ENCODE results near the gene NPM3. TPM values are rescaled to one million over a fixed set of nuclear protein-coding genes. Genes with fewer than 3 reads are reported as not detected.

Gene NPM3
- total and polyA plus RNA-seq, 5 donors: 5.0 to 10.7 (median 5.8) TPM

DNA sequence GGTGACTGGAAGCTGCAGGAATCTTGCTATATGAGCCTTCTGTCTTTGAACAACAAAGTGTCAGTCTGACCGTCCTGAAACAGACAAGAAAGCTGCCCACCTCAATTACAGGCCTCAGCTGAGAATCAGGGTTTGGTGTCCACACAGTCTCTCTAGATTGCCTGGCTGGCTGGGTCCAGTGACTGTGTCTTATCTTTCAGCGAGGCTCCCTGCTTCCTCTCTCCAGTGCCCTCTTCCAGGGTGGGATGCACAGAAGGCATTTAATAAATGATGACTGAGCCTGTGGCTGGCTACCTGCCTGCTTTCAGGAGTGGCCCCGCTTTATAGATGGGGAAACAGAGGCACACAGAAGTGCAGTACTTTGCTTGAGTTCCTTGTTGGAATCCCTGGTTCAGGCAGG, 34.8 kb downstream of the NPM3 start:
- Histone ChIP-seq H3K4me3 (ENCODE audit: low read length) (no peak overlapping the region), H3K4me1 (ENCODE audit: control insufficient read depth, insufficient read depth, low read length) (no peaks in the 10 kb centered on the region), H3K27me3 (ENCODE audit: control insufficient read depth, insufficient read depth) (no peaks in the 10 kb centered on the region), H3K9me3 (ENCODE audit: control insufficient read depth, low read length) (no peaks in the 10 kb centered on the region), H3K27ac (ENCODE audit: low read length) (no peak overlapping the region)
- ATAC-seq: no peak
- 69% methylated on average over 3 of the region's 3 CpGs for WGBS
- no peak for DNase-seq
- intact Hi-C loops (cut with DNase I): no loop called here

DNA sequence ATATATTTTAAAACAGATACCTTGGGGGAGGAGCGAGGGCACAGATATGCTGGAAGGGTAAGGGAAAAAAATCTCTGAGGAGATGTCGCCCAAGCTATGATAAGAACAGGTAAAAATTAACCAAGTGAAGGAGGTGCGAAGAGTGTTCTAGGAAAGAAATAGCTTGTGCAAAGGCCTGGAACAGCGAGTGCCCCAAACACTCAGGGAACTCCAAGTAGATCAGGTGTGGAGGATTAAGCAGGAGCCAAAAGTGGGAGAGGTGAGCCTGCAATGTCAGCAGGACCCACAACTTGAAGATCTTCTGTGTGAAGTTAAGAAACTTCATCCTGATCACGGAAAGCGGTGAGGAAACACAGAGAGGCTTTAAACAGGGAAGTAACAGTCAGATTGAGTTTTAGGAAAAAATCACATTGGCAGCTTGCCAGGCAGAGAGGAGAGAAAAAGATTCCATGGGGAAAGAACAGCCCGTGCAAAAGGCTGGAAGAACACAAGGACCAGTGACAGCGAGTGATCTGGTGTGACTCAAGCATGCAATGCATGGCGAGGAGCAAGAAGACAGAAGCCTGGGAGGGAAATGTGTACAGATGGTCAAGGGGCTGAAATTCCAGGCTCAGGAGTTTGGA, 38.1 kb downstream of the NPM3 start:
- ATAC-seq (no peak), DNase-seq (no peak)
- Histone ChIP-seq H3K27ac (ENCODE audit: low read length) (no peak overlapping the region), H3K4me1 (ENCODE audit: control insufficient read depth, insufficient read depth, low read length) (no peaks in the 10 kb centered on the region), H3K4me3 (ENCODE audit: low read length) (no peak overlapping the region), H3K27me3 (ENCODE audit: control insufficient read depth, insufficient read depth) (no peaks in the 10 kb centered on the region), H3K9me3 (ENCODE audit: control insufficient read depth, low read length) (no peaks in the 10 kb centered on the region)
- intact Hi-C loops (cut with DNase I): no loop called here
- WGBS: 62% methylated on average over 9 of the region's 9 CpGs

DNA sequence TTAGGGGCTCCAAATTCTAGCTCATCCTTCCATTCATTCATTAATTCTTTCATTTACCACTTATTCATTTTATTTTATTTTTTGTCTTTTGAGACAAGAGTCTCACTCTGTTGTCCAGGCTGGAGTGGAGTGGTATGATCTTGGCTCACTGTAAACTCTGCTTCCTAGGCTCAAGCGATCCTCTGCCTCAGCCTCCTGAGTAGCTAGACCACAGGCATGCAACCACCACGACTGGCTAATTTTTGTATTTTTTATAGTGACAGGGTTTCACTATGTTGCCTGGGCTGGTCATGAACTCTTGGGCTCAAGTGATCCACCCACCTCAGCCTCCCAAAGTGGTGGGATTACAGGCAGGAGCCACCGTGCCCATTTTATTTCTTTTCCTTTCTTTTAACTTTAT, 39.0 kb downstream of the NPM3 start:
- intact Hi-C loops (cut with DNase I): no loop called here
- Histone ChIP-seq H3K4me3 (ENCODE audit: low read length) (no peak overlapping the region), H3K9me3 (ENCODE audit: control insufficient read depth, low read length) (no peaks in the 10 kb centered on the region), H3K4me1 (ENCODE audit: control insufficient read depth, insufficient read depth, low read length) (no peaks in the 10 kb centered on the region), H3K27ac (ENCODE audit: low read length) (no peak overlapping the region), H3K27me3 (ENCODE audit: control insufficient read depth, insufficient read depth) (no peaks in the 10 kb centered on the region)
- WGBS: 78% methylated on average over 3 of the region's 3 CpGs
- no peak for DNase-seq
- no peak for ATAC-seq

DNA sequence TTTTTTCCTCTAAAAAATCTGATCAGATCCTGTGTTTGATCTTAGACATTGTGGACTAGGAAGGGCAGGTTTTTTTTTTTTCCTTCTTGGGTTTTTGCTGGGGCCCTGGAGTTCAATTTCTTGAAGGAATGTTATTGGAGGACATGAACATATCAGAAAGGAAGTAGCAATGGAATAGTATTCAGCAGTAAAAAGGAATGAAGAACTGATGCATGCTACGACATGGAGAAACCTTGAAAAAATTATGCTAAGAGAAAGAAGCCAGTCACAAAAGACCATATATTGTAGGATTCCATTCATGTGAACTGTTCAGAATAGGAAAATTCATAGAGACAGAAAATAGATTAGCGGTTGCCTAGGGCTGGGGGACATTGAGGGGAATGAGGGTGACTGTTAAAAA, 41.3 kb downstream of the NPM3 start:
- Histone ChIP-seq H3K4me1 (ENCODE audit: control insufficient read depth, insufficient read depth, low read length) (no peaks in the 10 kb centered on the region), H3K9me3 (ENCODE audit: control insufficient read depth, low read length) (no peaks in the 10 kb centered on the region), H3K4me3 (ENCODE audit: low read length) (no peak overlapping the region), H3K27ac (ENCODE audit: low read length) (no peak overlapping the region), H3K27me3 (ENCODE audit: control insufficient read depth, insufficient read depth) (no peaks in the 10 kb centered on the region)
- no peak for DNase-seq
- intact Hi-C loops (cut with DNase I): no loop called here
- 47% methylated on average over 2 of the region's 2 CpGs for WGBS
- ATAC-seq: no peak

DNA sequence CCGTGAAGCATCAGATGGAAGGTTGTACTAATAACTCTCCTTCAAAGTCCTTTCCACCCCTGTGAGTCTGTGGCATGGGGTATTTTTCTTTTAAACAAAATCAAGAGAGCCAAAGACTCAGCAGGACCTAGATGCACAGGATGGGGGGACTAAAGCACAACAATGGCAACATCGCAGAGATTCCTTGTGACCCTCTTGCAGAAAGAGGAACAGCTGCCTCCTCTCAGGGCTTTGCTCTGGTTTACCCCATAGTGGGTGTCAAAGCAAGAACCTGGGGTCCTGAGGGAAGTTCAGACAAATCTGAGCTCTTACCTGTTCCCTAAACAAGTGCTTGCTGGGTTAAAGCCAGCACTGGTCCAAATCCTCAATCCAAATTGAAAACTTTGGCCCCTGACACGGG, 46.6 kb downstream of the NPM3 start:
- Histone ChIP-seq H3K4me3 (ENCODE audit: low read length) (no peak overlapping the region), H3K27ac (ENCODE audit: low read length) (no peak overlapping the region), H3K4me1 (ENCODE audit: control insufficient read depth, insufficient read depth, low read length) (no peaks in the 10 kb centered on the region), H3K9me3 (ENCODE audit: control insufficient read depth, low read length) (no peaks in the 10 kb centered on the region), H3K27me3 (ENCODE audit: control insufficient read depth, insufficient read depth) (no peaks in the 10 kb centered on the region)
- intact Hi-C loops (cut with DNase I): no loop called here
- no peak for ATAC-seq
- 78% methylated on average over 3 of the region's 3 CpGs for WGBS
- no peak for DNase-seq

DNA sequence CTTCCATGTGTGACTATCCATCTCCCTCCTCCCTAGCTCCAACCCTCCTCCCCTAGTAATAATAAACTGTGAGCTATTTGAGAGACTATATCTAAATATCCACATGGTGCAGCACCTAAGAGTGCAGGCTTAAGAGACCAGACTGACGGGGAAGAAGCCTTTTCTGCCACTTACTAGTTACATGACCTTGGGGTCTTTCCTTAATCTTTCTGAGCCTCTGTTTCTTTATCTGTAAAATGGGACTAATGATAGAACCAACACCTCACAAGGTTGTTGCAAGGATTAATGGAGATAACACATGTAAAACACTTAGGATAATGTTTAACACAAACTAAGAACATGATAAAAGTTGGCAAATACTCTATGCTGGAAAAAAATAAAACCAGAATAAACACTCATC, 51.1 kb downstream of the NPM3 start:
- H3K27me3 ChIP-seq (ENCODE audit: control insufficient read depth, insufficient read depth): no peaks in the 10 kb centered on the region
- H3K27ac ChIP-seq (ENCODE audit: low read length): no peak overlapping the region
- ATAC-seq (no peak), DNase-seq (no peak)
- H3K9me3 ChIP-seq (ENCODE audit: control insufficient read depth, low read length): no peaks in the 10 kb centered on the region
- 54% methylated on average over 1 of the region's 1 CpG for WGBS
- no peak overlapping the region for H3K4me3 ChIP-seq (ENCODE audit: low read length)
- no peaks in the 10 kb centered on the region for H3K4me1 ChIP-seq (ENCODE audit: control insufficient read depth, insufficient read depth, low read length)
- intact Hi-C loops (cut with DNase I): no loop called here

Other genes with a start within 250 kb of the NPM3 start
- 10 to 100 TPM; 13.9 to 27.4 (median 19.9) TPM for gene POLL, start 195.2 kb downstream of the NPM3 start, total RNA-seq
- gene POLL, start 195.2 kb downstream of the NPM3 start, polyA plus RNA-seq: 15.3 TPM
- 10 to 100 TPM; 15.6 to 20.9 (median 18.9) TPM for gene DPCD, start 195.1 kb downstream of the NPM3 start, total RNA-seq
- gene DPCD, start 195.1 kb downstream of the NPM3 start, polyA plus RNA-seq: 29.8 TPM
- gene FBXW4, start 88.3 kb downstream of the NPM3 start, total RNA-seq: 100 to 1,000 TPM; 115 to 144 (median 125) TPM
- 81.8 TPM for gene FBXW4, start 88.3 kb downstream of the NPM3 start, polyA plus RNA-seq
- not detected for gene FGF8, start 7.3 kb downstream of the NPM3 start, total RNA-seq
- not detected for gene FGF8, start 7.3 kb downstream of the NPM3 start, polyA plus RNA-seq
- 10 to 100 TPM; 67.8 to 96.4 (median 85.4) TPM for gene OGA, start 35.0 kb upstream of the NPM3 start, total RNA-seq
- gene OGA, start 35.0 kb upstream of the NPM3 start, polyA plus RNA-seq: 41.1 TPM
- 100 to 1,000 TPM; 368 to 977 (median 629) TPM for gene KCNIP2, start 60.4 kb upstream of the NPM3 start, total RNA-seq
- 729 TPM for gene KCNIP2, start 60.4 kb upstream of the NPM3 start, polyA plus RNA-seq